NCI-H1930 (cell line): ENCODE results near the gene TMEM91.
"Not testable (repeated sequence)": the region's sequence is repeated elsewhere in the genome, so short reads cannot be mapped to it uniquely, and the experiment has no call there.

Experiments
- DNase-seq, 2 experiments: peaks; one replicate each; lab custom pipeline; 2025; lab: John Stamatoyannopoulos, UW

TMEM91 gene

GRCh38 chr19:41353466-41354342 is 22.6 kb upstream of the TMEM91 start, which contains the start of gene TGFB1:
TGFB1 (minus strand) TSS chr19:41353922; CDS start chr19:41353044, 878 bp downstream.
- peak; percentile 78 to 82 for DNase-seq

GRCh38 chr19:41354343-41354953 is 21.9 kb upstream of the TMEM91 start:
- DNase-seq, result no peak

DNA sequence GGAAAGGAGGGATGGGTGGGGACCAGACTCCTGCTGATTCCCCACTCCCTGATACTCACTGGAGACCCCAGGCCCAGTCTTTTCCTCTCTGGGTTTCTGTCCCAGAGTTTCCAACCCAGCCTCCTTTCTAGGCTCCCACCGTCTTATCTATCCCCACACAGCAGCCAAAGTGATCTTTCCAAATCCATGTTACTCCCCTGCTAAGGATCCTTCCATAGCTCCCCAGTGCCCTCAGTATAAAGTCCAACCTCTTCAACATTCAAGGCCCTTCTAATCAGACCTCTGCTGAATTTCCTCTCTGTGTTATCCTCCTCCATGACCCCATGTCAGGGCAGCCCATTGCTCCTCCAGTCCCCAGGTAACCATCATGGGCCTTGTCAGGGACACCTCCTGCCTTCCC is 21.3 kb upstream of the TMEM91 start:
- no peak for DNase-seq

DNA sequence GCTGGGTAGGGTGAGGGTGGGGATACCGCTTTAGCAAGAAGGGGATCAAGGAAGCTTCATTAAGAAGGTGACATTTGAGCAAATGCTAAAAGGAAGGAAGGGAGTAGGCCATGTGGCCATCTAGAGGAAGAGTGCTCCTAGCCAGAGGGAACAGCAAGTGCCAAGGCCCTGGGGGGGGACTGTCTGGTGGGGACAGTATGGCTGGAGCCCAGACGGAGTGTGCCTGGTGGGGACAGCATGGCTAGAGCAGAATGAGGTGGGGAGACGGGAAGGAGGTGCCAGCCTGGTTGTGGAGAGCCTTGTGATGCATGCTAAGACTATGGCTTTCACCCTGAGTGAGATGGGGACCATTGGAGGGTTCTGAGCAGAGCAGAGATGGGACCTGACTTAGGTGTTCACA is 20.5 kb upstream of the TMEM91 start:
- DNase-seq, result no peak

DNA sequence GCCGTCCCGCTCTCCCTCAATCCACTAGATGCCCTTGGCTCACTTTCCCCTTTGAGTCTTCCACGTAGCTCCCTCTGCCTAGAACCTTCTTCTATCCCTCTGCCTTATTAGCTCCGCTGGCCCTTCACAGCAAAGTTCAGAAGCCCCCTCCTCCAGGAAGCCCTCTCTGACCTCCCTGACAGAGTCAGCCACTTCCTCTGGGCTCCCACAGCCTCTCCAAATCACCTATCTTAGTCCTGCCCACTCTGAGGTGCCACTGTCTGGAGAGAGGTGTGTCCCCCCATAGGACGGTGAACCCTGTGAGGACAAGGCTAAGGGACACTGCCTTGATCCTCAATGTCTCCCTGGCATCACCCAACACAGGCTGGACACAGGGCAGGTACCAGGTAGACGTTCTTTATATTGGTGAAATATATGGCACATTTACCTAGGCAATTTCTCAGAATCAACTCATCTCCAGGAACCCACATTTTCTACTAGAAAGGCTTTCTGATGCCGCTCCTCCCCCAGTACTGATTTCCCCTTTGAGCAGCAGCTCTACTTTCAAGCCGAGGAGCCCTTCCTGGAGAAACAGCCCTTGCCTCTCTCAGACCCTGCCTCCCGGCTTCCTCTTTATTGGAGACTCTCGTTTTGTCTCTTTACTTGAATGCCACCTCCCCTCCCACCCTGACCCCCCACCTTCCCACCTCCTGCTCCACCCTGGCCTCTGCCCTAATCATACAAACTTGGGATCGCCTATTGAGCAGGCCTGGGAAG is 19.2 kb upstream of the TMEM91 start:
- no peak for DNase-seq

GRCh38 chr19:41357746-41358145 is 18.6 kb upstream of the TMEM91 start:
- DNase-seq, result no peak

GRCh38 chr19:41359741-41360140 is 16.6 kb upstream of the TMEM91 start:
- no peak for DNase-seq

GRCh38 chr19:41362143-41362847 is 14.0 kb upstream of the TMEM91 start:
- DNase-seq, result no peak

DNA sequence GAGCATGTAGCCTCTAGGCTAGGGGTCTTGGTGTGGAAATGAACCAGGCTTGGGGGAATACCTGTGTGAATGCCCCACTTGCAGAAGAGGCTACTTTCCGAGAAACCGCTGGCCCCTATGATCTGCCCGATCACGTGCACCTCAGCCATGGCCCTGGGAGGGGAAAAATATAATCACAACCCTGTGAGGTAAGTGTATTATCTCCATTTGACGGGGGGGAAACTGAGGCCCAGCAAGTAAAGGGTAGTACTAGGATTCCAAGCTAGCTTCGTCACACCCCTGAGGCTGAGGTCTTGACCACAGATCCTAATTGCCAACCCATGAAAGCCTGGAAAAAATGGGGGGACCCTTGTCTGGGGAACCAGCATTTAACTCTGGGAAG is 13.0 kb upstream of the TMEM91 start:
- DNase-seq, result no peak

DNA sequence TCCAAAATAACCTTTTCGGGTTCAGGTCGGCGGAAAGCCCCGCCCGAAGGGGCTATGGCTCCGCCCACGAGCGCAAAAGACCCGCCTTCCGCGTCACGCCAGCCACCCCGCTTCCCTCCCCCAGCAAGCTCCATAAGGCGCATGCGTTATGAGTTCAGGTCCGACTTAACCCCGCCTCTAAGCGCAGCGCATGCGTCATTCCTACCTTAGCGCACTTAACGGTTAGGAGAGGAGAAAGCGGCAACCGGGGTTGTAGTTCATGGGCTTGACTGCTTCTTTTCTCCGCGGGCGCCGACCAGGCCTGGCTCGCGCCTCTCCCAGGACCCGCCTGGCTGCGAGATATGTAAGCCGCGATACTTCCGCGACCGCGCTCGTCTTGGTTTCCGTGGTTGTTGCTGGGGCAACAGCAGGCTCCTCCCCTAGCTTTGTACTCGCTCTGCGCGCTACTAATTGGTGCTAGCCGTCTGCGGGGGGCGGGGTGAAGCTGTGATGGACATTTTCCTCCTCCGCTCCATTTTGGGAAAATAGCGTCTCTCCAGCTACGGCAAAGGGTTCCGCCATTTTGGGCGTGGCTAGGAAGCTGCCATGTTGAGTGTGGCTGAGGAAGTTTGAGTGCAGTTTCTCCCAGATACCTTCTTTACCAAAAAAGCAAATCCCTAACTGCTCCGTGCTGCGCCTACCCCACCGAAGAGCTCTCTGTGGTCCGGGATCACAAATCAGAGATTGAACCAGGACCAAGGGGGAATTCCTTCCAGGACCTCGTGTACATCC is 12.4 kb upstream of the TMEM91 start, which contains the start of gene B9D2:
Gene B9D2 (minus strand): TSS at position 397 of the 771 bp plus-strand sequence. CDS start 630 bp downstream, outside the sequence.
- peak; percentile 98 to 99 for DNase-seq

DNA sequence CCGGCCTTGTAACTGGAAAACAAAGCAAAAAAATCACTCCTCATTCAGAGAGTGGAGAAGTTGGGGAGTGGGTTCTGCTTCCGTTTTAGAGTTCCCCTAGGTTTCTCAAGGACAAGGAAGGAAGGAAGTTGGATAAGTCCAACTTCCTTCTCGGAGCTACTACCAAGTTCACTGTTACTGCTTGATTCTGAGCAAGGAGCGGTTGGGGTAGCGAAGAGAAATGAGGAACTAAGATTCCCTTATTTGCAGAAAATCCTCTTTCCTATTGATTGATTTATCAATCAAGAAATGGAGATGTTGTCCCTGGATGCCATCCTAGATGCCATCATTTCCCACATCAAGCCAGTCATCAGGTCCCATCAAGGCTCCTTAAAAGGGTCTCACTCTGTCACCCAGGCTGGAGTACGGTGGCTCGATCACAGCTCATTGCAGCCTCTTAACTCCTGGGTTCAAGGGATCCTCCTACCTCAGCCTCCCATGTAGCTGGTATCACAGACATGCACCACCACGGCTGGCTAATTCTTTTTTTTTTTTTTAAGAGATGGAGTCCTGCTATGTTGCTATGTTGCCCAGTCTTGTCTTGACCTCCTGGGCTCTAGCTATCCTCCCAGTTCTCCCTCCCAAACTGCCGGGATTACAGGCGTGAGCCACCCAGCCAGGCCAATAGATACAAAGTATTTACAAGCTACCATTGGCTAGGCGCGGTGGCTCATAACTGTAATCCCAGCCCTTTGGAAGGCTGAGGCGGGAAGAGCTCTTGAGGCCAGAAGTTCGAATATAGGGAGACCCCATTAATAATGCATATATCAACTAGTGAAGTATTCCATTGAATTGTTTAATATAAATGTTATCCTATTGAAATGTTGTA is 11.6 kb upstream of the TMEM91 start:
- no peak for DNase-seq

GRCh38 chr19:41366089-41366488 is 10.2 kb upstream of the TMEM91 start:
- DNase-seq, result no peak

DNA sequence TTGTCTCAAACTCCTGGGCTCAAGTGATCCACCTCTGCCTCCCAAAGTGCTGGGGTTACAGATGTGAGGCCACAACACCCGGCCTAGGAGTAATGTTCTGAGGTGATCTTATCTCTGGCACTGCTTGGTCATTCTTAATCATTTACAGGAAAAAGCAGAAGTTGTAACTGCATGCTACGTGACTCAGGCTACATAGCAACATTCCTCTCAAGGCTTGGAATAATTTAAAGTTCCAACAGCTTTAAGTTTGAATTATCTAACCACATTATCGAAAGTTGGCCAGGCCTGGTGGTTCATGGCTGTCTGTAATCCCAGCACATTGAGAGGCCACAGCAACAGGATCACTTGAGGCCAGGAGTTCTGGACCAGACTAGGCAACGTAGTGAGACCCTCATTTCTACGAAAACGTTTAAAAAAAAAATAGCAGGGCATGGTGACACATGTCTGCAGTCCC is 8.5 kb upstream of the TMEM91 start:
- no peak for DNase-seq

- DNase-seq, result no peak
Measured at GRCh38 chr19:41369769-41370168, 6.6 kb upstream of the TMEM91 start.

GRCh38 chr19:41371119-41371518 is 5.2 kb upstream of the TMEM91 start:
- DNase-seq, result not testable (repeated sequence)

GRCh38 chr19:41371541-41371940 is 4.8 kb upstream of the TMEM91 start:
- no peak for DNase-seq

DNA sequence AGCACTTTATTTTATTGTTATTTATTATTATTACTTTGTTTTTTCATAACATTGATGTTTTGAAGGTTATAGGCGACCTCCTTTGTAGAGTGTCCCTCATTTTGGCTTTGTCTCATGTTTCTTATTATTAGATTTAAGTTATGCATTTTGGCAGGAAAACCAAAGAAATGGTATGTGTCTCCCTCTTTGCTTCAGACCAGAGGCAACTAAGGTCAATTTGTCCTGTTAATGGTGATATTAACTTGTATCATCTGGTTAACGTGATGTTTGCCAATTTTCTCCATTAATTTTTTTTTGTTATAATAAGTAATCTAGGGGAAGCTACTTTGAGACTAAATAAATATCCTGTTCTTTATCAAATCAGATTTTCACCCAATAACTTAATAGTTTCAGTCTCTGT is 3.8 kb upstream of the TMEM91 start:
- DNase-seq, result no peak

DNA sequence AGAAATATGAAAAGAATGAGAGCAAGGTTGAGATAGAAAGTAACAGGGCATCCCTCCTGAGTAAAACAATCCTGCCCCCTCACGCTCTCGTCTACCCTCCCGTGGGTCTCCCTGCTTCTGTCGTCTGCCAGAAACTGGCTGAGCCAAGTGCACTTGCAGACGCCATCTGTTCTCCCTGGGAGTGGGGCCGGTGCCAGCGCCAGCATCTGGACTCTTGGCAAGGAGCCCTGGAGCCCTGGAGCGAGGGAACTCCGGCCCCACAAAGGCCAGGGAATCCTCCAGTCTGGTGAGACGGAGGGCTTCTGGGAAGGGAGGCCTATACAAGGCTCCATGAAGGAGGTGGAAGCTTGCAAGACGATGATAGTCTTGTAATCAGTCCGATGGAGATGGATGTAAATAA is 2.3 kb upstream of the TMEM91 start:
- DNase-seq, result peak in 1 of 2 experiments; percentile 13

DNA sequence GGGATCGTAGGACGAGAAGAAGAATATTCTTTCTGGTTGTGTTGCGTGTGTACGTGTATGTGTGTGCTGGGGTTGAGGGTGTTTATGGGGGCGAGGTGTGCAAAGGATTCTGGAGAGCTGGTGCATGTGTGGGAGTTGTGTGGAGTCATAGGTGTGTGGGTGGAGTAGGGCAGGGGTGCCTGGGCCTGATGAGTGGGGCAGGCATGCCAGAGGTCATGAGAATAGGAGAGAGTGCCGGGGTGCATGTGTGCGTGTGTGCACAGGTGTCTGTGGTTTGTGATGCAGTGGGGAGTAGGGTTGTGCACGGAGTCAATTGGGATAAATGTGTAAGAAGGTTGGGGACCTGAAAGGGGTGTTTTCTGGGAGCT is 649 bp downstream of the TMEM91 start:
- DNase-seq, result no peak
